NCI-H446 (cell line): ENCODE data around the gene BACE1-AS.
"Not testable (repeated sequence)": the region's sequence is repeated elsewhere in the genome, so short reads cannot be mapped to it uniquely, and the experiment has no call there.

Experiments
- DNase-seq, 2 experiments: peaks; one replicate each; lab custom pipeline; 2025; lab: John Stamatoyannopoulos, UW

The BACE1-AS gene

DNA sequence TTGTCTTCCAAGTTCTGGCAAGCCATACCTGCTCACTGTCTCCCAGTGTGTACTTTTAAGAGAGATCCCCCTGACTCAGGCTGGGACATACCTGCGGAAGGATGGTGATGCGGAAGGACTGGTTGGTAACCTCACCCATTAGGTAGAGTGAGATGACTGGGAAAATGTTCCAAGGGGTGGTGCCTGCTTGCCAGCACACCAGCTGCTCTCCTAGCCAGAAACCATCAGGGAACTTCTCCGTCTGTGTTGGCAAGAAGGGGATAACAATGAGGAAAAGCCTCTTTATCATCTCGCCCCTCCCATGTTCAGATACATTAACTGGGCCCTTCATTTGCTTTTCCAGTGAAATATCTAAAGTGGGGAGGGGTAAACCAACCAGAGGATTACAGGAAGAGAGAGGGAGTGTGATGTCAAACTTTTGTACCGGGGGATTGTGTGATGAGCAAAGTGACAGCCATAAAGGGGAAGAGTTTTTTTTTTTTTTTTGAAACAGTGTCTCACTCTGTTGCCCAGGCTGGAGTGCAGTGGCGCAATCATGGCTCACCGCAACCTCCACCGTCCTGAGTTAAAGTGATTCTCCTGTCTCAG is at the start of gene BACE1-AS:
BACE1-AS (plus strand) TSS at position 538 of the 588 bp plus-strand sequence.
- no peak for DNase-seq

DNA sequence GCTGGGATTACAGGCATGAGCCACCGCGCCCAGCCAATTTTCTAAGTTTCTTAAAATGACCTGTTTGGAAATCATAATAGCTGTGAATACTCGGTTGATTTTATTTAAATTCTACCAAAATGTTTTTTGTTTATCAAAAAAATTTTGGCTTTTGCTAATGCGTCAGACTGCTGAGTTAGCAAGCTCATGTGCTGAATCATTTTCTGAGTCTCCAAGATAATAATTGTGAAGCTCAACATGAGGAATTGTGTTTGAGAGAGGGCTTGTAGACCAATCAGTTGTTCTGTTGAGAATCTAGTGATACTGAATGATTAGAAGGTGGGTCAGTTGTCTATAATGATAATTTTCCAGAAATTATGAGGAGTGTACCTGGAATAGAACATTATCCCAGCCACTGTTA is 42.8 kb upstream of the BACE1-AS start:
- no peak for DNase-seq

DNA sequence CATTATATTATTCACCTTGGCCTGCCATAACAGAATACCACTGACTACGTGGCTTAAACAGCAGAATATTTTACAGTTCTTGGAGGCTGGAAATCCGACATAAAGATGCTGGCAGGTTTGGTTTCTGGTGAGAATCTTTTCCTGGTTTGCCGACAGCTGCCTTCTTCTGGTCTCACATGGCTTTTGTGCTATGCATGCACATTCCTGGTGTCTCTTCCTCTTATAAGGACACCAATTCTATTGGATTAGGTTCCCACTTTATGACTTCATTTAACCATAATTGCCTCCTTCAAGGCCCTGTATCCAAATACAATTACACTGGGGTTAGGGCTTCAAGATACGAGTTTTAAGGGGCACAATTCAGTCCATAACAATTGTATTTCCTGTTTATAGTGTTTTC is 41.6 kb upstream of the BACE1-AS start:
- DNase-seq: no peak

GRCh38 chr11:117251506-117251905 is 39.6 kb upstream of the BACE1-AS start:
- DNase-seq: no peak

GRCh38 chr11:117255966-117256365 is 35.2 kb upstream of the BACE1-AS start:
- DNase-seq: no peak

DNA sequence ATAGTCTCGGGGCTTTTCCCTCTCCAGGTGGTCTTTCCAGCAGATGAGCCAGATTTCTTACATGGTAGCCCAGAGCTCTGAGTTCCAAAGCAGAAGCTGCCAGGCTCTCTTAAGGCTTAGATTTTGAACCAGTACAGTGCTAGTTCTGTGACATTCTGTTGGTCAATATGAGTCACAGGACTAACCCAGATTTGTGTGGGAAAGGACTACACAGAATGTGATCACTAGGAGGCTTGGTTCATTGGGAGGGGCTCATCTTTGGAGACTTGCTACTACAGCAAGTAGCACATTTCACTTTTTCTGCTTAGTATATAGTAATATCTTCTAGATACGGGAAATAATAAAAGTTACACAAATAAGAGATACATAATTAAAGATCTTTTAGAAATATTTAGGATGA is 34.6 kb upstream of the BACE1-AS start:
- DNase-seq: no peak

DNA sequence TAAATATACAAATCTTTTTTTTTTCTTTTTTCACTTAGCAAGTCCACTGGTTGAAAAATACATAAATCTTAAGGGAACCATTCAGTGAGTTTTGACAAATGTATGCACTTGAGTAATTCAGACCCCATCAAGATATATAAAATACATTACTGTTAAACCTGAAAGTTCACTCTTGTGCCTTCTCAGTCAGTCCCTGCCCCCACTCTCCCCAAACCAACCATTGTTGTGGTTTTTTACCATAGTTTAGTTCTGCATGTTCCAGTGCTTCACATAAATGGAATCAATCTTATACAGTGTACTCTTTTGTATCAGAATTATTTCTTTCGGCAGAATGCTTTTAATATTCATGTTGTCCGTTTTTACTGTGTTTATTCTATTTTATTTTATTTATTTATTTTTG is 32.6 kb upstream of the BACE1-AS start:
- DNase-seq: no peak

GRCh38 chr11:117259417-117259816 is 31.7 kb upstream of the BACE1-AS start:
- no peak for DNase-seq

GRCh38 chr11:117264624-117265323 is 26.4 kb upstream of the BACE1-AS start:
- DNase-seq: not testable (repeated sequence)

- no peak for DNase-seq
Observed at GRCh38 chr11:117265745-117266144, 25.4 kb upstream of the BACE1-AS start.

- DNase-seq: no peak
Observed at GRCh38 chr11:117269856-117270255, 21.3 kb upstream of the BACE1-AS start.

DNA sequence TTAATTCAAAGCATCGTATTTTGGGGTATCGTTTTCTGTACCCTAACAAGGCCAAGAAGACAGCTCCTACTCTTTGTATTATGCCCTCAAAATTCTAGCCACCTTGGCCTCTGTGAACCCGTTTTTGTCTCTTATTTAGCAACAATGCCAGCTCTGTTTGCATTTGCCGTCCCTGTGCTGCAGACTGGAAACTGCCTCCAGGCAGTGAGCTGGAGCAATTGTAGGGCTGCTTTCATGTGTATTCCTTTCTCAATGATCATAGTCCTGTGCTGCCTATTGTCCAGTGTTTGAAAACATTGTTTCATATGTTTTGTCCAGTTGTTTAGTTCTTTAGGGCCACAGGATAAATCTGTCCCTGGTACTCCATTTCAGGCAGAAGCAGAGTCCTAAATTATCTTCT is 19.9 kb upstream of the BACE1-AS start:
- DNase-seq: no peak

DNA sequence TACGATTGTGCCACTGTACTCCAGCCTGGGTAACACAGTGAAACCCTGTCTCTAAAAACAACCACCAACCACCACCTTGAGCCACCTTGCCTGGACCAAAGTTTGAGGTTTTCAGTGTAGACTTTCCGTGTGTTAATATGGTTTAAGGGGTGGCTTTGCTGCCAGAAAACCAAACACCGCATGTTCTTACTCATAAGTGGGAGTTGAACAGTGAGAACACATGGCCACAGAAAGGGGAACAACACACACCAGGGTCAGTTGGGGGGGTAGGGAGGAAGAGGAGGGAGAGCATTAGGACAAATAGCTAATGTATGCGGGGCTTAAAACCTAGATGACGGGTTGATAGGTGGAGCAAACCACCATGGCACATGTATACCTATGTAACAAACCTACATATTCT is 19.0 kb upstream of the BACE1-AS start:
- DNase-seq: not testable (repeated sequence)

GRCh38 chr11:117273550-117274289 is 17.4 kb upstream of the BACE1-AS start:
- DNase-seq: no peak

- no peak for DNase-seq
Observed at GRCh38 chr11:117278347-117278746, 12.8 kb upstream of the BACE1-AS start.

DNA sequence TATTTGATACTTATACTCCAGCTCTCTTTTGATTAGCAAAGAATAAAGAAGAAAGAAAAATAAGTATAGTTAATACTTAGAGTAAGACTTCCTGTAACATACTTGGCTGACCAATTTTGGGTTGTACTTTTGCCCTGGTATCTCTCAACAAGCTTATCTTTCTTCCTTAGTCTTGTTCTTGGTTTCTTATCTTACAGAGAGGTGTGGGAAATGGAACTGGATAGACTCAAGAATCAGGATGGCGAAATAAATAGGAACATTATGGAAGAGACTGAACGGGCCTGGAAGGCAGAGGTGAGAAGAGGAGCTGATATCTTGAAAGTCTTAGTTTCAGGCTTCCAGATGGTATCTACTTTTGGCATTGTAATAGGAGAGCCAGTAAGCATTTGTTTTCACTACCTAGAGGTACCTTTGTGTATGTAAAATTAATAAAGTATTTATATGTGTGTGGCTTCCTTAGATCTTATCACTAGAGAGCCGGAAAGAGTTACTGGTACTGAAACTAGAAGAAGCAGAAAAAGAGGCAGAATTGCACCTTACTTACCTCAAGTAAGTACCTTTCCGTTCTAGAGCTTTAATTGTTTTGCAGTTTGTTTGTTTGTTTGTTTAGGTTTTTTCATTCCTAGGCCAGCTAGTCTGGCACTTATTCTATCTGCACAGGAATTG is 11.3 kb upstream of the BACE1-AS start:
- no peak for DNase-seq

DNA sequence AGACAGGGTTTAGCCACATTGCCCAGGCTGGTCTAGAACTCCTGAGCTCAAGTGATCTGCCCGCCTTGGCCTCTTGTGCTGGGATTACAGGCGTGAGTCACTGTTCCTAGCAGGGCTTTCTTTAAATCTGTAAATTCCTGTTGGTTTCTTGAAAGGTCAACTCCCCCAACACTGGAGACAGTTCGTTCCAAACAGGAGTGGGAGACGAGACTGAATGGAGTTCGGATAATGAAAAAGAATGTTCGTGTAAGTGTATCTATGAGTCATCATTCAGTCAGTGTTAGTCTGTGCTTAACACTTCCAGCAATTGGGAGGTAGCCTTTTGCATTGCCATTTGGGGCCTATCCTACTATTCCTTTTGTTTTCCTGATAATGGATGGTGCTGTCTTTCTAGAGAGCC is 10.0 kb upstream of the BACE1-AS start:
- no peak for DNase-seq

GRCh38 chr11:117281869-117282268 is 9.3 kb upstream of the BACE1-AS start:
- DNase-seq: no peak

DNA sequence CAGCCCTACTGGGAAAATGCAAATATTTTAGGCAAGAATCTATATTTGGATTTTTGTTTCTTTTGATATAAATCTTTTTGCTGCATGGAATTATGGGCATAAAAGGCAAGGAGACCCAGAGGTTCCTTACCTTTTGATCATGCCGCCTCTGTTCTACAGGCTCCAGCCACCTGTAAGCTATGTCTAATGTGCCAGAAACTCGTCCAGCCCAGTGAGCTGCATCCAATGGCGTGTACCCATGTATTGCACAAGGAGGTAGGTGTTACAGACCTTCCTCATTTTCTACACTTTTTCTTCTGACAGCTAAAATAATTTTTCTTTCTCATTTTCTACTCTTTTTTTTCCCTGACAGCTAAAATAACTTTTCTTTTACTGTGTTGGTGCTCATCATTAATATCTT is 8.2 kb upstream of the BACE1-AS start:
- DNase-seq: no peak

GRCh38 chr11:117284053-117284452 is 7.1 kb upstream of the BACE1-AS start:
- no peak for DNase-seq

DNA sequence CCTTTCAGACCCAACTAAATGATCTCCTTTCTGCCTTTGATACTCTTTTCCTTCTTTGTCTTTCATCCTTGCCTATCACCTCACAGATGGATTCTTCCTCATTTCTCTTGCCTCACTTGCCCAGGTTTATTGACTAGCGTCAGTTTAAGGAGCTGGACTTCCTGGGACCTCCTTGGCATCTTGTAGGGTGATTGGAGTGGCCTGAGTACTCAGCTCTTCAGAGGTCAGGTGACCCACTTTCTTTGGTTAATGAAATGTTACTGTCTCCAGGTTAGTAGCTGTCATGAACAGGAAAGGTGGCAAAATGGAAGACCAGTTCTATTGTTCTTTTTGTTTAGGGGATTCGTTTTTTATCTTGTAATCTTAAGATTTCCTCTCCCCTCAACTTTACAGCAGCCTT is 4.6 kb upstream of the BACE1-AS start:
- no peak for DNase-seq

DNA sequence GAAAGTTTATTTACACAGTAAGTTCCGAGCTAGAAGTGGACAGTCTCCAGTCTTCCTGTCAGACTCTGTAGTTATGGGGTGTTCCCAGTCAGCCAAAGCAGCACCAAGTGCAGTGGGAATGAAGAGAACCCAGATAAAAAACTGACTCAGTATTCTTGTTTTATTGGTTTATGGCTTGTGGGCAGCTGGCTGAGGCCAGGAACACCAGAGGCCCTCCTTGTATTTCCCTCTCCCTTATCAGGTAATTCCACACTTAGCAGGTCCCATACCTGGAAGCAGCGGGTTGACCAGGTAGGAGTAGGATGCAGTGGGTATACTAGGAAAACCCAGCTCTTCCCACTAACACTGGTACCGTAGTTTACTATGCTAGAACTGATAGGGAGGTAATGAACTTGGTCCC is 3.5 kb upstream of the BACE1-AS start:
- no peak for DNase-seq

- DNase-seq: no peak
Observed at GRCh38 chr11:117289795-117290194, 1.4 kb upstream of the BACE1-AS start.
